Bronchial epithelial cell (primary cell): ENCODE results near the gene TIPIN. TPM values are rescaled to one million over a fixed set of nuclear protein-coding genes. Genes with fewer than 3 reads are reported as not detected.
"Not testable (repeated sequence)": the region's sequence is repeated elsewhere in the genome, so short reads cannot be mapped to it uniquely, and the experiment has no call there.

Experiments
- DNase-seq: peaks from one replicate; pipeline ENCODE4 v3.0.0-alpha.2; 2010; ENCODE audit warnings: low read depth
- FAIRE-seq: peaks from 2 replicates; lab custom pipeline; 2011; peaks lifted over from hg19 to GRCh38; lab: Jason Lieb, UNC
- H3K27me3 ChIP-seq: 2 replicates; pipeline ENCODE4 v1.5.1; 2011; ENCODE audit warnings: low read length; ENCODE audit not compliant: control insufficient read depth, insufficient read depth
- H3K36me3 ChIP-seq: 2 replicates; pipeline ENCODE4 v1.5.1; 2011; ENCODE audit warnings: low read length; ENCODE audit not compliant: control insufficient read depth, insufficient read depth
- H3K4me3 ChIP-seq: 2 replicates; pipeline ENCODE4 v1.5.1; 2011; ENCODE audit warnings: mild to moderate bottlenecking, low read depth, low read length, control low read depth
- total RNA-seq: library from RNA; depleted of rRNA; stranded (reverse); fragments of >200 nt; gene quantifications from 2 replicates; pipeline ENCODE4 v1.2.1, GENCODE V29; 2014
- TF ChIP-seq, protein P1 (sequence below): IDR thresholded peaks from 2 replicates; pipeline ENCODE4 v1.5.1; 2011; ENCODE audit warnings: mild to moderate bottlenecking, moderate library complexity, low read length, control low read depth, inconsistent platforms; ENCODE audit not compliant: insufficient read depth, severe bottlenecking

The TIPIN gene
- total RNA-seq, 1 donor from 2014 or later = 10.5 TPM

DNA sequence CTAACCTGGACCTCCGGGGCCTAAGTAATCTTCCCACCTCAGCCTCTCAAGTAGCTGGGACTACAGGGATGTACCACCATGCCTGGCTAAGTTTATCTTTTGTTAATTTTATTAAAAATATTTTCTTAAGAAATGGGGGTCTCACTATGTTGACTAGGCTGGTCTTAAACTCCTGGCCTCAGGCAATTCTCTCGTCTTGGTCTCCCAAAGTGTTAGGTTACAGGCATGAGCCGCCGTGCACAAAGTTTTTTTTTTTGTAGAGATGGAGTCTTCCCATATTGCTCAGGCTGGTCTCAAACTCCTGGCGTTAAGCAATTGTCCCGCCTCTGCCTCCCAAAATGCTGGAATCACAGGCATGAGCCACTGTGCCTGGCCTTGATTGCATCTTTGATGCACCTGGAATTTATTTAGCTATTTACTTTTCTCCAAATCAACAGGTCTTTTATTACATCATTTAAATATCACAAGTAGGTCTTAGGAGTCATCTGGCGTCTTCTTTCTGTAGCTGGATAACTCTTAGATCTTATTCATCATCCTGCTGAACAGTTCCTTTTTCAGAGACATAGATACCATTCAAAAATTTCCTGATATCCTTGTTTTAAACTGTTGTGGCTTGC, 22.4 kb upstream of the TIPIN start:
- TF ChIP-seq, protein P1, sequence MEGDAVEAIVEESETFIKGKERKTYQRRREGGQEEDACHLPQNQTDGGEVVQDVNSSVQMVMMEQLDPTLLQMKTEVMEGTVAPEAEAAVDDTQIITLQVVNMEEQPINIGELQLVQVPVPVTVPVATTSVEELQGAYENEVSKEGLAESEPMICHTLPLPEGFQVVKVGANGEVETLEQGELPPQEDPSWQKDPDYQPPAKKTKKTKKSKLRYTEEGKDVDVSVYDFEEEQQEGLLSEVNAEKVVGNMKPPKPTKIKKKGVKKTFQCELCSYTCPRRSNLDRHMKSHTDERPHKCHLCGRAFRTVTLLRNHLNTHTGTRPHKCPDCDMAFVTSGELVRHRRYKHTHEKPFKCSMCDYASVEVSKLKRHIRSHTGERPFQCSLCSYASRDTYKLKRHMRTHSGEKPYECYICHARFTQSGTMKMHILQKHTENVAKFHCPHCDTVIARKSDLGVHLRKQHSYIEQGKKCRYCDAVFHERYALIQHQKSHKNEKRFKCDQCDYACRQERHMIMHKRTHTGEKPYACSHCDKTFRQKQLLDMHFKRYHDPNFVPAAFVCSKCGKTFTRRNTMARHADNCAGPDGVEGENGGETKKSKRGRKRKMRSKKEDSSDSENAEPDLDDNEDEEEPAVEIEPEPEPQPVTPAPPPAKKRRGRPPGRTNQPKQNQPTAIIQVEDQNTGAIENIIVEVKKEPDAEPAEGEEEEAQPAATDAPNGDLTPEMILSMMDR = no peak
- no peaks in the 10 kb centered on the region for H3K36me3 ChIP-seq
- no peaks in the 10 kb centered on the region for H3K27me3 ChIP-seq
- no peak for DNase-seq
- no peak overlapping the region for H3K4me3 ChIP-seq
- no peak for FAIRE-seq

DNA sequence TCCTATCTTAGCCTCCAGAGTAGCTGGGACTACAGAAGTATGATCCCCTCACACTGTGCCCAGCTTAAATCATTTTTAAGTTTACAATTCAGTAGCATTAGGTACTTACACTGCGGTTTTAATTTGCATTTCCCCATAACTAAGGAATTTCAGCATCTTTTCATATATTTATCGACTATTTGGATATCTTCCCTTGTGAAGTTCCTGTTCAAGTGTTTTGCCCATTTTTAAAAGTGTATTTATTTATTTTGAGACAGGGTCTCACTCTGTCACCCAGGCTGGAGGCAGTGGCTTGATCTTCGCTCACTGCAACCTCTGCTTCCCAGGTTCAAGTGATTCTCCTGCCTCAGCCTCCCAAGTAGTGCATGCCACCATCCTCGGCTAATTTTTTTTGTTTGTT, 17.7 kb upstream of the TIPIN start:
- H3K27me3 ChIP-seq = no peaks in the 10 kb centered on the region
- no peak overlapping the region for H3K4me3 ChIP-seq
- DNase-seq (no peak), FAIRE-seq (no peak)
- no peaks in the 10 kb centered on the region for H3K36me3 ChIP-seq
- TF ChIP-seq, protein P1 = no peak

DNA sequence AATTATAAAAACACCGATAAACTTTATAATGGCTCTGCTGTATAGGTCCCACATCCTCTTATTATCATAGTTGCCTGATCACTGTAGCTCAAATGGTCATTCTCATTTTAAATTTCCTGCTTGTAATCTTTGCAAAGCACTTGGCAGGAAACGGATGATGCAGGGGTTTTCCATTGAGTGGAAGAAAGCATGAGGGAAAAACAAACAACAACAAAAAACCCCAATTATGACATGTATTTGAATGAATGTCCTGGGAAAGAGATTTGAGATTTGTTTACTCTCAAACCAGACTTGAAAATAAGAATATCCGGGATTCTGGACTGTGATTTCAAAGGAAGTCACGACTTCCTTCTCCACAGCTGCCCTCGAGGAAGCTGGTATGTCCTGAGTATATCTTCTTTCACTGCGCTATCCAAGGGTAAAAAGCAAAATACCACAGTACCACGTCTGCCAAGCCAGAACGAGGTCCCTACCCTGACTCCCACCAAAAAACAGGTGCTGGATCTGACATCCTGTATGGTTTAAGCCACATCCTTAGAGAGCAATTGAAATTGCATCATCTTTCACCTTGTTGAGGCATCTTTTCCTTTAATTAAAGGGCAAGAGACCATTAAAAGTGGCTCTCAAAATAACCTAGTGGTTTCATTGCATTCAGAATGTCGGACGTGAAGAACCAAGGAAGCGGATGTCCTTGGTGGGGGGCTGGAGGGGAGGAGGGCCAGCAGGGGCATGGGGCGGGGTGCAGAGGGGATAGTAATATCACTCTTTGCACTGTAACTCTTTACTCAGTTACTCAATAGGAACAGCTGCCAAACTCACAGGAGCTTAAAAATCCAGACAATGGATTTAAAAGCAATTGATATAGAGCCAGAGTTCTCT, 13.5 kb upstream of the TIPIN start:
- TF ChIP-seq, protein P1 = no peak
- H3K36me3 ChIP-seq = no peaks in the 10 kb centered on the region
- H3K27me3 ChIP-seq = no peaks in the 10 kb centered on the region
- DNase-seq (peak; percentile 60), FAIRE-seq (no peak)
- H3K4me3 ChIP-seq = peak overlapping the region; percentile 21

DNA sequence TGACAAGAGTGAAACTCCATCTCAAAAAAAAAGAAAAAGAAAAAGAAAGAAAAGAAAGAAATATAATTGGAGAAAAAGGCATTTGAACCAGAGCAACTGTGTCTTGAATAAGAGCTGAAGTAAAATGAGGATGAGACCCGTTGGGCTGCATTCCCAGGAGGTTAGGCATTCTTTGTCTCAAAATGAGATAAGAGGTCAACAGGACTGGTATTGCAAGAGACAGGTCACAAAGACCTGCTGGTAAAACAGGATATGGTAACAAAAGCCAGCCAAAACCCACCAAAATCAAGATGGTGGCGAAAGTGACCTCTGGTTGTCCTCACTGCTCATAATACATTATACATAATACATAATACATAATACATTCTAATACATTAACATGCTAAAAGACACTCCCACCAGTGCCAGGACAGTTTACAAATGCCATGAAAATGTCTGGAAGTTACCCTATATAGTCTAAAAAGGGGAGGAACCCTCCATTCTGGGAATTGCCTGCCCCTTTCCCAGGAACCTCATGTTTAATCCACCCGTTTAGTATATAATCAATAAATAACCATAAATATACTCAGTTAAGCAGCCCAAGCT, 8.6 kb upstream of the TIPIN start:
- TF ChIP-seq, protein P1 = no peak
- DNase-seq (no peak), FAIRE-seq (no peak)
- Histone ChIP-seq H3K4me3 (no peak overlapping the region), H3K27me3 (no peaks in the 10 kb centered on the region), H3K36me3 (no peaks in the 10 kb centered on the region)

GRCh38 chr15:66362776-66363175, 6.3 kb upstream of the TIPIN start:
- FAIRE-seq = no peak
- peak; percentile 58 for DNase-seq
- H3K27me3 ChIP-seq = no peaks in the 10 kb centered on the region
- TF ChIP-seq, protein P1 = no peak
- H3K4me3 ChIP-seq = no peak overlapping the region
- no peaks in the 10 kb centered on the region for H3K36me3 ChIP-seq

GRCh38 chr15:66361745-66362460, 5.4 kb upstream of the TIPIN start:
- H3K4me3 ChIP-seq, H3K36me3 ChIP-seq, H3K27me3 ChIP-seq, DNase-seq, FAIRE-seq: not testable (repeated sequence)
